ENCODE measurements around the gene LRP1B. TPM values are rescaled to one million over a fixed set of nuclear protein-coding genes. Genes with fewer than 3 reads are reported as not detected.

The LRP1B gene
- total RNA-seq, 2 donors from 2014 or later, result 0.91 to 1.2 TPM

DNA sequence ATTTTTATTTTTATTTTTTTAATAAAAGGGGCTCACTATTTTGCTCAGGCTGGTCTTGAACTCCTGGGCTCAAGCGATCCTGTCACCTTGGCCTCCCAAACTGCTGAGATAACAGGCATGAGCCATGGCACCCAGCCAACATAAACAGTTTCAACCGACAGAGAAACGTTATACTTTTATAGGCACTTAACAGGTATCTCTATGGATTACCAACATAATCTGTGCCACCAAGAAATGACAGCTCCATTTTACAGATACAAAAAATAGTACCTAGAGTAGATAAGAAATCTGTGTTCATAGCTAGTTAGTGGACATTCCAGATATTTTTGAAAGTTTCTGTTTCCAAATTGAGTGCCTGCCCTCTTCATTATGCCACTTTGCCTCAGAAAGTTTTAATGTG is 1316.7 kb downstream of the LRP1B start:
- no peaks in the 10 kb centered on the region for H3K36me3 ChIP-seq
- no peak for DNase-seq (ENCODE audit: low spot score)
- 24% methylated on average over 3 of the region's 3 CpGs for WGBS

DNA sequence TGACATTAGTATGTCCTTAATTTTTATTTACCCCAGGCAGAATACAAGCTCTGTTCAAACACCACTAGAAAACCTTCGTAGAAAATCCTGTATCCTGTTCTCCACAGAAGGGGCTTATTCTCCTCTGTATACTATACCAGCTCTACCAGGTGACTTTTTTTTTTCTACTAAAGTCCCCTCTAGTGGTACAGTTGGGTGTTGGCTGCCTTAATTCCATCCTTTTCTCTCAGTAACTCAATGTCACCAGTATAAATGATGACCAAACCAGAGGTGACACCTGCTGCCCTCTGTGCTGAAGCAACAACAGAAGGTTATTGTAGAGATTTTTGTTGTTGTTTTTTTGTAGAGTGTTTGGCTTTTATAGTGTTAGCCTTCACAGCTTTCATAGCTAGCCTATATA is 1322.0 kb downstream of the LRP1B start:
- Histone ChIP-seq H3K27me3 (replicated peaks; ENCODE audit: insufficient read depth) (no peaks in the 10 kb centered on the region), H3K4me3 (no peak overlapping the region), H3K36me3 (no peaks in the 10 kb centered on the region), H3K27ac (no peak overlapping the region), H3K4me1 (replicated peaks) (no peaks in the 10 kb centered on the region), H3K9me3 (no peaks in the 10 kb centered on the region)
- intact Hi-C loops (cut with DNase I), result no loop called here
- WGBS, result 74% methylated on average over 1 of the region's 1 CpG
- no peak for DNase-seq (ENCODE audit: low spot score)
- TF ChIP-seq POLR2AphosphoS5 (IDR thresholded peaks at IDR 0.05), result no peak
- TF ChIP-seq, protein P1, sequence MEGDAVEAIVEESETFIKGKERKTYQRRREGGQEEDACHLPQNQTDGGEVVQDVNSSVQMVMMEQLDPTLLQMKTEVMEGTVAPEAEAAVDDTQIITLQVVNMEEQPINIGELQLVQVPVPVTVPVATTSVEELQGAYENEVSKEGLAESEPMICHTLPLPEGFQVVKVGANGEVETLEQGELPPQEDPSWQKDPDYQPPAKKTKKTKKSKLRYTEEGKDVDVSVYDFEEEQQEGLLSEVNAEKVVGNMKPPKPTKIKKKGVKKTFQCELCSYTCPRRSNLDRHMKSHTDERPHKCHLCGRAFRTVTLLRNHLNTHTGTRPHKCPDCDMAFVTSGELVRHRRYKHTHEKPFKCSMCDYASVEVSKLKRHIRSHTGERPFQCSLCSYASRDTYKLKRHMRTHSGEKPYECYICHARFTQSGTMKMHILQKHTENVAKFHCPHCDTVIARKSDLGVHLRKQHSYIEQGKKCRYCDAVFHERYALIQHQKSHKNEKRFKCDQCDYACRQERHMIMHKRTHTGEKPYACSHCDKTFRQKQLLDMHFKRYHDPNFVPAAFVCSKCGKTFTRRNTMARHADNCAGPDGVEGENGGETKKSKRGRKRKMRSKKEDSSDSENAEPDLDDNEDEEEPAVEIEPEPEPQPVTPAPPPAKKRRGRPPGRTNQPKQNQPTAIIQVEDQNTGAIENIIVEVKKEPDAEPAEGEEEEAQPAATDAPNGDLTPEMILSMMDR (IDR thresholded peaks at IDR 0.05), result no peak
- TF ChIP-seq POLR2A (IDR thresholded peaks at IDR 0.05), result no peak

More for the DNA sequence above, 1316.7 kb downstream of the LRP1B start:
- intact Hi-C loops (cut with DNase I), result no loop called here
- Histone ChIP-seq H3K4me3 (no peak overlapping the region), H3K27ac (no peak overlapping the region), H3K4me1 (replicated peaks) (no peaks in the 10 kb centered on the region), H3K9me3 (no peaks in the 10 kb centered on the region), H3K27me3 (replicated peaks; ENCODE audit: insufficient read depth) (no peaks in the 10 kb centered on the region)
- TF ChIP-seq, protein P1 (IDR thresholded peaks at IDR 0.05), result no peak
- TF ChIP-seq POLR2AphosphoS5 (IDR thresholded peaks at IDR 0.05), result no peak
- no peak for TF ChIP-seq POLR2A (IDR thresholded peaks at IDR 0.05)

DNA sequence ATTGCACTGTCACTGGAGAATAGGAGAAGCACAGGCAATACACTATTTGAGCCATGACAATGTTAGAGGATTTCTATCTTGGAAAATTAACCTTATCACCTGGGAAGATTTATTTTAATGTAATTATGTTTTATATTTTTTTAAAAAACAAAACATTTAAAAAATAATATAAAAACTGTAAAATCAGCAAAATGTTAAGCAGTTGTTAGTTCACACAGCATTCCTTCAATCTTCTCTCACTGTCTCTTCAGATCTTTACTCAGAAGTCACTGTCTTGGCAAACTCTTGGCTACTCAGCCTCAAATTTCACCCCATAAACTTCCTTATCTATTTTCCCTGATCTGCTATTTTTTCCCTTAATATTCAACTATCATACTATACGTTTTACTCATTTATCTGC is 1322.6 kb downstream of the LRP1B start:
- Histone ChIP-seq H3K4me1 (replicated peaks) (no peaks in the 10 kb centered on the region), H3K4me3 (no peak overlapping the region), H3K36me3 (no peaks in the 10 kb centered on the region), H3K9me3 (no peaks in the 10 kb centered on the region), H3K27ac (no peak overlapping the region), H3K27me3 (replicated peaks; ENCODE audit: insufficient read depth) (no peaks in the 10 kb centered on the region)
- DNase-seq (ENCODE audit: low spot score), result no peak
- no peak for TF ChIP-seq POLR2A (IDR thresholded peaks at IDR 0.05)
- TF ChIP-seq, protein P1 (IDR thresholded peaks at IDR 0.05), result no peak
- TF ChIP-seq POLR2AphosphoS5 (IDR thresholded peaks at IDR 0.05), result no peak
- intact Hi-C loops (cut with DNase I), result no loop called here
- 31% methylated on average over 1 of the region's 1 CpG for WGBS

DNA sequence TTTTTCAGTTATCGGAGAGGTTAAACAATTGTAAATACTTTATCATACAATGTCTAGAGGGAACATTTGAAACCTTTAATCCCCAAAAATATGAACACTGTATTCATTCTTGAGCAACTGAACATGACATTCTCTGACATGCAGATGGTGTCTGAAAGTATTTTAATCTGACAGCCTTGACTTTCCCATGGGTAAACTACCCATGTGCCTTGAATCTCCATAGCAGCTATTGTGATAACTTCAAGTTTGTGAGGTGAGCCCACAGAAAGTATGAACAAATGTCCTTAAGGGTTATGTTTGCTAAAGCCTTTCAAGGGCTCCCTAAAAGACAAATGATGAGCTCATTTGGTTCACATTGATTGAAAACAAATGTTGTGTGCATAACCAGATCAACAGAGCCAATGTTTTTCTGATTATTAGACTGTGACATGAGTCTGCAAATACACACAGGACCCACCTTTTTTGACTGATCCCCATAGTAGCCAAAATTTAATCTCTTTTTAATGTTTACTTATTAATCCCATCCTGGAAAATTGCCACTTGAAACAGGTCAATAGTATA is 1326.0 kb downstream of the LRP1B start:
- intact Hi-C loops (cut with DNase I), result no loop called here
- 67% methylated on average over 1 of the region's 1 CpG for WGBS
- Histone ChIP-seq H3K27me3 (replicated peaks; ENCODE audit: insufficient read depth) (no peaks in the 10 kb centered on the region), H3K4me1 (replicated peaks) (no peaks in the 10 kb centered on the region), H3K27ac (no peak overlapping the region), H3K36me3 (no peaks in the 10 kb centered on the region), H3K9me3 (no peaks in the 10 kb centered on the region), H3K4me3 (no peak overlapping the region)
- no peak for DNase-seq (ENCODE audit: low spot score)
- TF ChIP-seq, protein P1 (IDR thresholded peaks at IDR 0.05), result no peak
- no peak for TF ChIP-seq POLR2AphosphoS5 (IDR thresholded peaks at IDR 0.05)
- no peak for TF ChIP-seq POLR2A (IDR thresholded peaks at IDR 0.05)

DNA sequence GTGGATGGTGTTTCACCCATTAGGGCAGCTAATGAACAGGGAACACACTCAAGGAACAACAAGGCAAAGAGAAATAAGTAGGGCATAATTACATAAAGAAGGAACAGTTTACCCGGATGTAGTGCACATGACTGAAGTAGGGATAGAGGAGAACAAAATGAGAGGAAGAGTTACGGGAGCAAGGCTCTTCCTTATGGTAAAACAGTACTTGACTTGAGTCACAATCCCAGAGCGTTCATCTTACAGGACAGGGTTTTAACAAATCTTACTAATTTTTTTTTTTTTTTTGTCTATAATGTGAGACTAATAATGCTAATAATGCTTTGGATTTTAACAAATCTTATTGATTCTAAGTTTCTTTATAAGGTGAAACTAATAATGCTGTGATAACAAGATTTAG is 1329.5 kb downstream of the LRP1B start:
- no peaks in the 10 kb centered on the region for H3K9me3 ChIP-seq
- 92% methylated on average over 3 of the region's 3 CpGs for WGBS

More for the DNA sequence above, 1329.5 kb downstream of the LRP1B start:
- H3K4me3 ChIP-seq, result no peak overlapping the region
- H3K36me3 ChIP-seq, result no peaks in the 10 kb centered on the region
- TF ChIP-seq POLR2A (IDR thresholded peaks at IDR 0.05) (no peak), POLR2AphosphoS5 (IDR thresholded peaks at IDR 0.05) (no peak)
- TF ChIP-seq, protein P1 (IDR thresholded peaks at IDR 0.05), result no peak
- DNase-seq (ENCODE audit: low spot score), result no peak
- H3K27me3 ChIP-seq (replicated peaks; ENCODE audit: insufficient read depth), result no peaks in the 10 kb centered on the region
- no peaks in the 10 kb centered on the region for H3K4me1 ChIP-seq (replicated peaks)
- H3K27ac ChIP-seq, result no peak overlapping the region
- intact Hi-C loops (cut with DNase I), result no loop called here
